Uterus (tissue), 2 donors: ENCODE results near the gene COL18A1.

Experiments used
- CTCF ChIP-seq, 4 experiments: fragments of 200-600 bp in 2 of 4; fragments of 450-650 bp in 2 of 4; sonication (generic) in 2 of 4; IDR thresholded peaks; one replicate each; pipeline ENCODE4 v1.5.1; 2016 to 2019; ENCODE audit warnings: antibody characterized with exemption in 4 of 4, mild to moderate bottlenecking in 2 of 4, moderate library complexity in 1 of 4
- POLR2A ChIP-seq, 2 donors: fragments of 450-650 bp; IDR thresholded peaks; one replicate each; pipeline ENCODE4 v1.6.1; 2016; ENCODE audit warnings: antibody characterized with exemption in 2 of 2, mild to moderate bottlenecking in 1 of 2, moderate library complexity in 1 of 2

- TF ChIP-seq POLR2A (IDR thresholded peaks at IDR 0.05) (no peak), CTCF (IDR thresholded peaks at IDR 0.05) (no peak)
These were observed 39.8 kb upstream of the COL18A1 start for GRCh38 chr21:45365186-45365607.
